Endothelial cell of umbilical vein (primary cell): ENCODE results near the gene DCP2. TPM values are rescaled to one million over a fixed set of nuclear protein-coding genes. Genes with fewer than 3 reads are reported as not detected.

ENCODE experiments used
- BruUV-seq: library from RNA; stranded (reverse); fragments of 400-500 nt; replicated peaks from 2 replicates; lab custom pipeline; 2021; lab: Mats Ljungman, UMichigan
- CTCF ChIA-PET: fragments of 300-600, 350-600 bp; sonication (Branson Sonifier 250); formaldehyde crosslinking; loops from one replicate; lab custom pipeline; 2021; ENCODE audit warnings: antibody characterized with exemption, inconsistent platforms; lab: Charles Lee
- POLR2A ChIA-PET: fragments of 300-600, 350-600 bp; sonication (Branson Sonifier 250); formaldehyde crosslinking; loops from one replicate; lab custom pipeline; 2021; ENCODE audit warnings: antibody characterized with exemption, inconsistent platforms; lab: Charles Lee
- DNase-seq: peaks from one replicate; pipeline ENCODE4 v3.0.0-alpha.2; 2011; ENCODE audit warnings: low read depth, low spot score
- FAIRE-seq: peaks from 2 replicates; lab custom pipeline; 2011; peaks lifted over from hg19 to GRCh38; lab: Jason Lieb, UNC
- H2AFZ ChIP-seq: 2 replicates; pipeline ENCODE4 v1.6.0; 2012; ENCODE audit warnings: low read depth, low read length, control low read depth, inconsistent platforms
- H3K27ac ChIP-seq: 2 replicates; pipeline ENCODE4 v1.5.1; 2011; ENCODE audit warnings: low read depth, mild to moderate bottlenecking, control low read depth, low read length, moderate library complexity; ENCODE audit not compliant: insufficient read depth
- H3K27me3 ChIP-seq, 2 experiments: 2 replicates each; pipeline versions ENCODE4 v1.6.0 to v1.6.1; 2011; ENCODE audit warnings: low read length in 2 of 2, mixed read lengths in 1 of 2; ENCODE audit not compliant: control insufficient read depth in 2 of 2, insufficient read depth in 2 of 2
- H3K36me3 ChIP-seq, 2 experiments: 2 replicates in 1 of 2; 3 replicates in 1 of 2; pipeline ENCODE4 v1.5.1; 2011; ENCODE audit warnings: low read length in 2 of 2, mild to moderate bottlenecking in 1 of 2, moderate library complexity in 1 of 2; ENCODE audit not compliant: control insufficient read depth in 2 of 2, insufficient read depth in 2 of 2; ENCODE audit errors: extremely low read depth in 1 of 2
- H3K4me1 ChIP-seq: 3 replicates; pipeline ENCODE4 v1.5.1; 2011; ENCODE audit warnings: mild to moderate bottlenecking, low read length; ENCODE audit not compliant: control insufficient read depth, insufficient read depth; ENCODE audit errors: extremely low read depth
- H3K4me2 ChIP-seq: 2 replicates; pipeline ENCODE4 v1.6.1; 2011; ENCODE audit warnings: low read length, control low read depth, mixed read lengths; ENCODE audit not compliant: insufficient read depth
- H3K4me3 ChIP-seq, 3 experiments: fragments of 200-600 bp in 1 of 3; sonication (generic), shearing (Covaris generic) in 1 of 3; replicated peaks in 1 of 3; 2 replicates each; pipeline ENCODE4 v1.5.1; 2011 to 2016; ENCODE audit warnings: control low read depth in 3 of 3, low read length in 3 of 3, mild to moderate bottlenecking in 2 of 3, inconsistent platforms in 1 of 3, low read depth in 1 of 3, moderate library complexity in 1 of 3; ENCODE audit not compliant: insufficient read depth in 1 of 3
- H3K79me2 ChIP-seq: 2 replicates; pipeline ENCODE4 v1.6.0; 2012; ENCODE audit warnings: low read length, inconsistent platforms; ENCODE audit not compliant: control insufficient read depth, insufficient read depth
- H3K9ac ChIP-seq: replicated peaks from 2 replicates; pipeline ENCODE3; 2011; ENCODE audit warnings: low read length, control low read depth; ENCODE audit not compliant: insufficient read depth; ENCODE audit errors: extremely low read depth
- H3K9me1 ChIP-seq: replicated peaks from 3 replicates; pipeline ENCODE4 v1.6.0; 2011; ENCODE audit warnings: mild to moderate bottlenecking, low read length; ENCODE audit not compliant: control insufficient read depth, insufficient read depth; ENCODE audit errors: extremely low read depth
- H3K9me3 ChIP-seq: replicated peaks from 2 replicates; pipeline ENCODE4 v1.5.1; 2012; ENCODE audit warnings: low read length, inconsistent platforms; ENCODE audit not compliant: control insufficient read depth, insufficient read depth
- H4K20me1 ChIP-seq: replicated peaks from 2 replicates; pipeline ENCODE3; 2011; ENCODE audit warnings: mild to moderate bottlenecking, low read length; ENCODE audit not compliant: control insufficient read depth, insufficient read depth; ENCODE audit errors: extremely low read depth
- EZH2 ChIP-seq: IDR thresholded peaks from 2 replicates; pipeline ENCODE4 v1.6.1; 2012; ENCODE audit warnings: borderline replicate concordance, low read depth, mild to moderate bottlenecking, moderate library complexity, low read length, inconsistent platforms; ENCODE audit not compliant: severe bottlenecking
- GATA2 ChIP-seq: IDR thresholded peaks from 2 replicates; pipeline ENCODE4 v1.7.0; 2011; ENCODE audit warnings: low read depth, mild to moderate bottlenecking, moderate library complexity, mixed read lengths, low read length; ENCODE audit not compliant: insufficient read length, insufficient read depth
- MYC ChIP-seq: IDR thresholded peaks from one replicate; pipeline ENCODE4 v1.6.1; 2011; ENCODE audit warnings: mild to moderate bottlenecking, low read depth, low read length
- POLR2A ChIP-seq: IDR thresholded peaks from 2 replicates; pipeline ENCODE4 v1.6.1; 2012; ENCODE audit warnings: low read depth, mild to moderate bottlenecking, control low read depth, low read length
- POLR2AphosphoS5 ChIP-seq: IDR thresholded peaks from 2 replicates; pipeline ENCODE4 v1.6.1; 2012; ENCODE audit warnings: low read depth, mild to moderate bottlenecking, control low read depth, low read length, moderate library complexity; ENCODE audit not compliant: insufficient read depth
- dilution Hi-C: fragments of 300-500 bp; cut with MboI; formaldehyde crosslinking; loops from one replicate; pipeline ENCODE4 v1.15.0; 2019; ENCODE audit warnings: low sequenced_read_pairs; ENCODE audit not compliant: extremely low pct_ligation_motif_present
- intact Hi-C: fragments of 100-400 bp; cut with micrococcal nuclease; formaldehyde crosslinking; loops from one replicate; pipeline ENCODE4 v1.10.0; 2022
- polyA plus RNA-seq, 4 experiments: library from polyadenylated mRNA; depleted of rRNA in 3 of 4; stranded (reverse) in 3 of 4; unstranded in 1 of 4; fragments of >200 nt; gene quantifications; 2 replicates each; pipeline versions ENCODE4 v1.2.1 to v1.2.3, GENCODE V29; 2011 to 2012; ENCODE audit warnings: missing spikeins in 1 of 4
- total RNA-seq: library from RNA; stranded (reverse); gene quantifications from 2 replicates; pipeline ENCODE4 v1.2.3, GENCODE V29; 2021
- TF ChIP-seq, protein P1 (sequence below), 2 donors: IDR thresholded peaks; 1 replicate in 1 of 2; 2 replicates in 1 of 2; pipeline ENCODE4 v1.5.1; 2011; ENCODE audit warnings: low read length in 2 of 2, mild to moderate bottlenecking in 2 of 2, moderate library complexity in 2 of 2, control low read depth in 1 of 2, inconsistent platforms in 1 of 2, low read depth in 1 of 2; ENCODE audit not compliant: insufficient read depth in 1 of 2; ENCODE audit errors: extremely low read depth in 1 of 2
- TF ChIP-seq, protein P2 (sequence below): IDR thresholded peaks from 2 replicates; pipeline ENCODE4 v1.6.1; 2011; ENCODE audit not compliant: insufficient read depth, insufficient read length

The DCP2 gene
- total and polyA plus RNA-seq, 2 donors (not counting 3 experiments of a cell fraction or from before 2014, with no cell fraction given) = 11.3 to 60.0 TPM

DNA sequence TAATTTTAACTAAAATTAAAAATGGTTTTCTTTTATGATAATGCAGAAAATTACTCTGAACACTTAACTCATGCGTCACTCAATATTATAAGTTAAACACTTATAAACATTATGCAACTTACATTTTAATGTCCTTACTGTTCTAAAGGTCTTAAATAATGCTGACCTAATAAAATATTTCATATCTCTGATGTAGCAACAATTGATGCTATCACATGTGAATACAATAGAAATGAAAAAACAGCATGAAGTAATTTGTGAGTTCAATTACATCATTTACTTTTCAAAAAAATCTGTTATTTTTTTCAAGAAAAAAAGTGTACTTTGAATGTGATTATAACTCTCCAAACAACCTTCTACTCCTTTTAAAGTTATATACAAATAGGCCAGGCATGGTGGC is 28.1 kb upstream of the DCP2 start:
- Histone ChIP-seq H2AFZ (no peak overlapping the region), H3K4me3 (no peak overlapping the region), H3K79me2 (no peaks in the 10 kb centered on the region), H3K27ac (no peak overlapping the region), H3K9ac (no peak overlapping the region), H4K20me1 (no peaks in the 10 kb centered on the region), H3K9me1 (no peaks in the 10 kb centered on the region), H3K9me3 (no peaks in the 10 kb centered on the region), H3K27me3 (no peaks in the 10 kb centered on the region), H3K4me2 (no peak overlapping the region), H3K36me3 (no peaks in the 10 kb centered on the region), H3K4me1 (no peaks in the 10 kb centered on the region)
- DNase-seq = no peak
- intact Hi-C loops (no loop called here), dilution Hi-C loops (no loop called here)
- no peak for TF ChIP-seq POLR2A
- no peak for TF ChIP-seq EZH2
- TF ChIP-seq, protein P1, sequence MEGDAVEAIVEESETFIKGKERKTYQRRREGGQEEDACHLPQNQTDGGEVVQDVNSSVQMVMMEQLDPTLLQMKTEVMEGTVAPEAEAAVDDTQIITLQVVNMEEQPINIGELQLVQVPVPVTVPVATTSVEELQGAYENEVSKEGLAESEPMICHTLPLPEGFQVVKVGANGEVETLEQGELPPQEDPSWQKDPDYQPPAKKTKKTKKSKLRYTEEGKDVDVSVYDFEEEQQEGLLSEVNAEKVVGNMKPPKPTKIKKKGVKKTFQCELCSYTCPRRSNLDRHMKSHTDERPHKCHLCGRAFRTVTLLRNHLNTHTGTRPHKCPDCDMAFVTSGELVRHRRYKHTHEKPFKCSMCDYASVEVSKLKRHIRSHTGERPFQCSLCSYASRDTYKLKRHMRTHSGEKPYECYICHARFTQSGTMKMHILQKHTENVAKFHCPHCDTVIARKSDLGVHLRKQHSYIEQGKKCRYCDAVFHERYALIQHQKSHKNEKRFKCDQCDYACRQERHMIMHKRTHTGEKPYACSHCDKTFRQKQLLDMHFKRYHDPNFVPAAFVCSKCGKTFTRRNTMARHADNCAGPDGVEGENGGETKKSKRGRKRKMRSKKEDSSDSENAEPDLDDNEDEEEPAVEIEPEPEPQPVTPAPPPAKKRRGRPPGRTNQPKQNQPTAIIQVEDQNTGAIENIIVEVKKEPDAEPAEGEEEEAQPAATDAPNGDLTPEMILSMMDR (IDR thresholded peaks at IDR 0.05; ENCODE audit: extremely low read depth in 1 of 2, insufficient read depth in 1 of 2, low read depth in 1 of 2, low read length in 2 of 2) = no peak
- TF ChIP-seq POLR2AphosphoS5 = no peak
- TF ChIP-seq, protein P2, sequence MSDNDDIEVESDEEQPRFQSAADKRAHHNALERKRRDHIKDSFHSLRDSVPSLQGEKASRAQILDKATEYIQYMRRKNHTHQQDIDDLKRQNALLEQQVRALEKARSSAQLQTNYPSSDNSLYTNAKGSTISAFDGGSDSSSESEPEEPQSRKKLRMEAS = no peak
- no peak for TF ChIP-seq MYC
- no peak for TF ChIP-seq GATA2
- no peak for FAIRE-seq
- BruUV-seq = no TSS peak
- CTCF ChIA-PET = no interaction called here
- POLR2A ChIA-PET = interaction anchor here (0.6 kb wide), 1 partner anchor 17 kb away, joined by 9 read pairs; no protein-coding TSS in a partner anchor
